GM18505 (cell line): Measurements from ENCODE around the gene RSF1.

Source experiments
- ATAC-seq: cut with Tn5 transposase; IDR thresholded peaks from one replicate; pipeline ENCODE4 v1.9.1; 2021; ENCODE audit not compliant: unreplicated experiment
- POLR2A ChIP-seq: IDR thresholded peaks from 4 replicates; pipeline ENCODE4 v1.6.1; 2011; ENCODE audit warnings: borderline replicate concordance; ENCODE audit not compliant: insufficient read depth, insufficient read length; ENCODE audit errors: extremely low read depth

The RSF1 gene

DNA sequence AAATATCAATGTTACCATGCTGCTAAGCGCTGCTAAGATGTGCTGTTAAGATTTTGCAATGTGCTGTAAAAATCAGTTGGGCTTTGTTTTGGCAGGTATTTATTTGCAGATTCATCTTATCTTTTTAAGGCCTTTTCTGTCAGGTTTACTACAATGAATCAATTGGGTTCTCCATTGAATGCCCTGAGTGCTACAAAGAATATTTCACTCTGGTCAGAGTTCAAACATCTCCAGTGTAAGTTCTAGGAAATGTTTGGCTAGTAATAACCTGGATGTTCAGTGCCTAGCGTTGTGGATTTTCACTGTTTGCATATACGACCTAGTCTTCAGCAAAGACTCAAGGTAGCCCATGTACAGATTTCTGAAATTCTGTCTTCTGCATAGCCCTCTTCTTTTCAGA is 36.0 kb downstream of the RSF1 start:
- TF ChIP-seq POLR2A, result no peak
- ATAC-seq, result no peak

DNA sequence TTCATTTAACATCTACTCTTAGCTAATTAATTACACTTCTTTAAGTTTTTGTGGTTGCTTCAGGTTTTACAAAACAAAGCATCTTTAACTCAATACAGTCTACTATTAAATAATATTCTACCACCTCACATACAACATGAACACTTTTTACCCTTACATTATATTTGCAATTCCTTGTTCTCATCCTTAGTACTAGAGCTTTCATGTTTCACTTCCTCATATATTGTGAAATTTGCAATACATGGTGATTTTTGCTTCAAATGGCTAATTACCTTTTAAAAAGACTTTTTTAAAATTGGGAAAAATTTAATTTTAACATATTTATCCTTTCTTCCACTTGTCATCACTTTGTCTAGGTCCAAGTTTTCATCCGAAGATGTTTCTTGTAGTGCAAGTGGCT is 37.5 kb downstream of the RSF1 start:
- no peak for TF ChIP-seq POLR2A
- no peak for ATAC-seq

DNA sequence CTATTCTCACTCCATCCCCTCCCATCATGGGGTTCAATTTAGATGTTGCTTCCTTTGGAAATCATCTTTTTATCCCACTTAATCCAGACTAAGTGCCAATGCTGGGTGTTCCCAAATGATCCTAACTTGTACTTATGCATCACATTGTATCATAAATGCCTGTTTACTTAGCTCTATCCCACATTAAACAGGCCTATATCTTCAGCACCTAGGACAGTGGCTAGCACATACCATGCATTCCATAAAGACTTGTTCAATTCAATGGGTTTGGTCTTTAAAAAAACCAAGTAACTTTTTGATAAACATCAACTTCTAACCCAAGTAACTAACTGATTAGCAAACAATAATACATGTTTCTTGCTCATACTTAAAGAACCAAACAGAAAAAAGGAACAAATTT is 40.6 kb downstream of the RSF1 start:
- no peak for ATAC-seq
- TF ChIP-seq POLR2A, result no peak

DNA sequence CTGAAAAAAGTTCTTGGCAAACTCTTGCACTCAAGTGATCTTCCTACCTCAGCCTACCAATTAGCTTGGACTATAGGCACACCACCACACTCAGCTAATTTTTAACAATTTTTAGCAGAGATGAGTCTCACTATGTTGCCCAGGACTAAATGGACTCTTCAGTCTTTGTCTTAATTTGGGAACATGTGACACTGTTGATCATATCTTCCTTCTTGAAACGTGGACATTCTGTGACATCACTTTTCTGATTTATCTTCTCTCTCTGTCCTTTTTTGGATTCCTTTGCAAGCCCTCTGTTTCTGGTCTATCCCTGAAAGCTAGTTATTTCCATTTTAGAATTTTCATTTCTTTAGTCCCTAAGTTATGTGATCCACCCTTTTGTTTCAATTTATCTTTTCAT is 42.0 kb downstream of the RSF1 start:
- no peak for ATAC-seq
- TF ChIP-seq POLR2A, result no peak

DNA sequence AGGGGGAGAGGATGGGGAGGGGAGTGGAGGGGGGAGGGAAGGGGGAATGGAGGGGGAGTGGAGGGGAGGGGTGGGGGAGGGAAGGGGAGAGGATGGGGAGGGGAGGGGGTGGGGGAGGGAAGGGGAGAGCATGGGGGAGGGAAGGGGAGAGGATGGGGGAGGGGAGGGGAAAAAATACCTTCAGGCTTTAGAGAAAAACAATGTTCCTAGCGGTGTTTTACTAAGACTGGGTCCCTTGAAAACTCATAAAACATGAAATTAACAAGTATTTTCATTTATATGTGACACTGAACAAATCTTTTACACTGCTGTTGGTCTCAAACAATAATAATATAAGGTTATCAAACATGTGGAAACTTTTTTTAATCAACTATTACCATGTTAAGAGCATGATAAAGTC is 42.4 kb downstream of the RSF1 start:
- no peak for ATAC-seq
- TF ChIP-seq POLR2A, result no peak

DNA sequence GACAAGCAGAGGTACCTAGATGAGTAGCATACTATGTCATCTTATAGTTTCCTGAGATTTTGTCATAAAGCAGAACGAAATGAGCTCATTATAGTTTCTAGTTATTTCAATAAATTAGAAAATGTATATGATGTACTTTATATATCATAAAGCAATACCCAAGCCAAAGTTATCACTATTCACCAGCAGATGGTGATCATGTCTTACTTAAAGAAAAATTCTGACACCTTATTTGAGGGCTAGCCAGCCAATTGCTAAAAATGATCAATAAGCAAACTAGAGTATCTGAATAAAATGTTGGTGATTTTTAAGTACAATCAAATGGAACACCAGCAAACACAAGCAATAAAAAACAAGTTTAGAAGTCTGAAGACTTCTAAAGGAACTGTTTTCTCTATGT is 44.1 kb downstream of the RSF1 start:
- no peak for ATAC-seq
- TF ChIP-seq POLR2A, result no peak

DNA sequence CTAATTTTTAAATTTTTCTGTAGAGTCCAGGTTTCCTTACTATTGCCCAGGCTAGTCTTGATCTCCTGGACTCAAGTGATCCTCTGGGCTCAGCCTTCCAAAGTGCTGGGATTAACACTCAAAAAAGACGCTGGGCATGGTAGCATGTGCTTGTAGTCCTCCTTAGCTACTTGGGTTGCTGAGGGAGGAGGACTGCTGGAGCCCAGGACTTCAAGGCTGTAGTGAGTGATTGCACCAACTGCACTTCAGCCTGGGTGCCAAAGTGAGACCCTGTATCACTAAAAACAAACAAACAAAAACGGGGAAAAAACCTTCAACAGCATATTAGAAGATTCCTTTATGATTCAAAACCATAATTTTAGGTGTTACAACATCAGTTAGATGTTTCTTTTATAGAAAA is 44.6 kb downstream of the RSF1 start:
- no peak for TF ChIP-seq POLR2A
- no peak for ATAC-seq

DNA sequence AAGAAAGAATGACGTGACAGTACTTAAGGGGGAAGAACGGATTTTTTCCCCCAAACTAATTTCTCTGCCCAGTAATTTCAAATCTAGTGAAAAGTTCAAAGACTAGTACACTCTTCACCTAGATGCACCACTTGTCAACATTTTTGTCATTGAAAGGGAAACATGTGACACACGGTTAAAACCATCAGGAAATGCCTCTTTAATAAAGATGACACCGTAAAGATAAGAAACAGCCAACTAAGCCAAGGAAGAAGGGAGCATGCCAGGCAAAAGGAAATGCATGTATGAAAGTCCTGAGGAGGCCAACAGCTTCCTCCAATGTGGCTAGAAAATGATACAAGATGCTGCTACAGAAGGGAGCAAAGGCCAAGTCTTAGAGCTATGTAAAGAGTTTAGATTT is 49.4 kb downstream of the RSF1 start:
- no peak for TF ChIP-seq POLR2A
- no peak for ATAC-seq

DNA sequence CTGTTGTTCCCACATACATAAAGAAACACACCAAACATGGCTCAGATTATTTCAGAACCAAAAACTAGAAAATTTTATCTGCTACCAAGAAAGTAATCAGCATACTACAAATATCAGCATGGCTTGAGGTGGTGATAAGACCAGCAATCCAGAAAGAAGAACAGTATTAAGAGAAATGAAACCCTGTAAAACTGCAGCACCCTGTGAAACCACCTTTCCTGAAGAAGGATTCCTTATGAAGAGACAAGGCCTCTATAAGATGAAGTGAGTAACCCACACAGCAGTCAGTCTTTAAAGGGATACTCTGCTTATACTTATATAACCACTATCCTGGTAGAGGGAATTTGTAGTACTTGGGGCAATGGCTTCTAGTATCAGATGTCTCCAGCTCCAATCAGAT is 49.9 kb downstream of the RSF1 start:
- no peak for TF ChIP-seq POLR2A
- no peak for ATAC-seq

DNA sequence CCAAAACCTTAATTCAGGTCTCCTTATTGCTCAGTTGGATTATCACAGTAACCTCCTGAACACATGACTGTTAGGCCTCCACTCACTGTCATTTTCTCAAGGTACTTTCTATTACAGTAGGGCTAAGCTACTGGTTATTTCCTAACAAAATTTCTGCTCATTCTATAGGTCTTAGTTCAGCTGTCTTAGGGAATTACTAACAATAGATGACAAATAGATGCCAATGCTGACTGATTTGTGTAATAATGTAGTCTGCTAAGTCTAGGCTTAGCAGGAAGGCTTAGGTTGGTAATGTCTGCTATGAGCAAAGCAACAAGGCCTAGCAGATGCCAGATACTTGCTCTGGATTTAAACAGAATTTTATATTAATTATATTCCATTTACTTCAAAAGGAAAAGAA is 58.1 kb downstream of the RSF1 start:
- no peak for ATAC-seq
- TF ChIP-seq POLR2A, result no peak

DNA sequence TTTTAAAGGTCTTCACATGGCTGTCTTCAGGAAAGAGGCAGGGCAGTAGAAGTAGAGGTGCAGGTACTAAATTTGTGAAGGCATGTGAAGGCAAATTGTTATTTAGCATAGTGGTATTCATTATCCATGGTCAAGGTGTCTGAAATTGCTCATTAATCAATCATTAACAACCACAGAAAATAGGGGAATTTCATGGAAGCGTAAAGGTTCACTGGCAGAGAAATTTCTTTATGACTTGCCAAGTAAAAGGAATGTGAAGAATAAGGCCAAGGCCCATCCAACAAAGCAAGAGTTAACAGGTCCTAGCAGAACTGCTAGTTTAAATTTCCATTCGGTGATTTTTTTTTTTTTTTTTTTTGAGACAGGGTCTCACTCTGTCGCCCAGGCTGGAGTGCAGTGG is 59.0 kb downstream of the RSF1 start:
- ATAC-seq, result no peak

DNA sequence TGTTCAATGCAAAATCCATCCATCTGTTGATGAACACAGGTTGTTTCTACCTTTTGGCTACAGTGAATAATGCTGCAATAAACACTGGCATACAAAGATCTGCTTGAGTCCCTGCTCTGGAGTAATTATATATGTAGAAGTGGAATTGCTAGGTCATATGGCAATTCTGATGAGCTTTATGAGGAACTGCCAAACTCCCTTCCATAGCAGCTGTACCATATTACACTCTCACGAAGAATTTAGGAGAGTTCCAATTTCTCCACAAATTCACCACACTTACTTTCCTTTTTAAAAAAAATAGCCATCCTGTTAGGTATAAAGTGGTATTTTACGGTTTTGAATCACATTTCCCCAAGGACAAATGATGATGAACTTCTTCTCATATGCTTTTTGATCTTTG is 62.2 kb downstream of the RSF1 start:
- no peak for TF ChIP-seq POLR2A
- ATAC-seq, result no peak

More for the DNA sequence above, 59.0 kb downstream of the RSF1 start:
- no peak for TF ChIP-seq POLR2A

DNA sequence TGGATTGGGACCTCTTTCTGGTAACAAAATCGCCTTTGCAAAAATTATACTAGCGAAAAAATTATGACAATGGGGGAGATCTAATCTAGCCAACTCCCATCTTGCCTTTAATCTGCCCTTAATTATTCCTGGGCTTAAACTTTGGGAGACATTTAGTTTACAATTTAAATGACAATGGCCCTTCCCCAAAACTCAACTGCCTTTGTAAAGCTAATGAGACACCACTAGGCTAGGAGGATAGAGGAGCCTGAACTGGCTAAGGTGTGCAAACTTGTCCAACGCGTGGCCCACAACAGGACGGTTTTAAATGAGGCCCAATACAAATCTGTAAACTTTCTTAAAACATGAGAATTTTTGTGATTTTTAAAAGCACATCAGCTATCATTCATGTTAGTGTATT is 67.3 kb downstream of the RSF1 start:
- no peak for ATAC-seq
- TF ChIP-seq POLR2A, result no peak

DNA sequence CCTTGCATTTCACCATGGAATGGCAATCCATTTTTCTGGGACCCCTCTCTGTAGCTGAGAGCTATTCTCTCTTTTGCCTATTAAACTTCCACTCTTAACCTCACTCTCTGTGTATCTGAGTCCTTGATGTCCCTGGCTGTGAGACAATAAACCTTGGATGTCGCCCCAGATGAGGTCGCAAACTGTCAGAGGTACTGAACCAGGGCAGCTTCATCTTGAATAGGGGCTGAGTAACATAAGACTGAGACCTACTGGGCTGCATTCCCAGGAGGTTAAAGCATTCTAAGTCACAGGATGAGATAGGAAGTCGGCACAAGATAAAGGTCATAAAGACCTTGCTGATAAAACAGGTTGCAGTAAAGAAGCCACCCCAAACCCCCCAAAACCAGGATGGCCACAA is 68.0 kb downstream of the RSF1 start:
- no peak for TF ChIP-seq POLR2A
- no peak for ATAC-seq

DNA sequence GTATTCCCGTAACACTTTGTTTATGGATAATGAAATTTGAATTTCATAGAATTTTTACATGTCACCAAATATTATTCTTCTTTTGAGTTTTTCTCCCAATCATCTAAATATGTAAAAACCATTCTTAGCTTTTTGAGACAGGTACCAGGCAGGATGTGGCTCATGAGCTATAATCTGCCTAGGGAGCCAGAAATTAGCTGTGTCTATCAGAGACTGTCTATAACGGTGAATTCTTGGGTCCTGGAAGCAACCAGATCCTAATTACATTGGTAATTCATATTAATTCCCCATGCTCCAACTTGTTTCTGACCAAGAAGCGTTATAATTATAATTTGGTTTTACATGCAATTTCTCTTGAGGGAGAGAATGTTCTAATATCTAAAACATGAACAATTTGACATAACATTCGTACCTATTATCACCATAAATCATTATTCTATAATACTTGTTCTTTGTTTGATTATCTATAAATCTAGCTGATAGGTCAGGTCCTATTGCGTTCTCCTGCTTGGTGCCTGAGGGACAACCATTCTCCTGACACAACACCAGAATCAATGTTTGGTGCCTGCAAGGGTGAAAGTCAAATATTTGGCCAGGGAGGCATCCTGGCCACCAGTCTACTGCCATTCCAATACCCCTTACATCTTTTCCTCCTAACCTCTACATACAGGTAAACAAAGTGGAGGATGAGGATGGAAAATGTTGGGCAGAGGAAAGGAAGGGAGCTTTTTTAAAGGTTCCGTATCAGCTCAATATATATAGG is 69.9 kb downstream of the RSF1 start:
- no peak for ATAC-seq
- TF ChIP-seq POLR2A, result no peak

DNA sequence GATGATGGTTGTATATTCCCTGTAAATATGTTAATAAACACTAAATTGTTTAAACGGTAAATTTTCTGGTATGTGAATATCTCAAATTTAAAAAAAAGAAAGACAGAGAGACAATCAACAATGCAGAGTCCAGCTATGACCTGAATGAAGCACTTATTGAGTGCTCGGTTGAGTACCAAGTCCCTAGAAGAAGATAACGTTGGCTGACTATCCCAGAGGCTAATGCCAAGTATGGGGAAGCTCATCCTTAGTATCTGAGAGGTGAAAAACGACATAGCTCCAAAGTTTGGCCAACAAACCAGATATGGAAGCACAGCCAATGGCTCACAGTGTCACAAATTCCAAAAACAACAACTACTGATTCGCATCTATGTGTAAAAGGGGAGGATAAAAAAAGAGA is 71.3 kb downstream of the RSF1 start:
- TF ChIP-seq POLR2A, result no peak
- ATAC-seq, result no peak

DNA sequence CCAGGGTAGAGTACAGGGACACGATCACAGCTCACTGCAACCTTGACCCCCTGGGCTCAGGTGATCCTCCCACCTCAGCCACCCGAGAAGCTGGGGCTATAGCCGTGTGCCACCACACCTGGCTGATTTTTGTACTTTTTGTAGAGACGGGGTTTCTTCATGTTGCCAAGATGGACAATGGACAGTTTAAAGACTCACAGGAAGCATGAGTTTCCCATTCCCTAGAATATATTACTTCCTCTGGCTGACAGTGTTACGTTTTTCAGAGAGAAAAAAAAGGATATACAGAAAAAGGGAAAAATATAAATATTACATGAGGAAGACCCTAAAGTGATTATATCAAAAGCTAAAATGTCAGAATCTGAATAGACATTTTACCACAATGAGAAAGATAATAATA is 72.3 kb downstream of the RSF1 start:
- no peak for TF ChIP-seq POLR2A
- no peak for ATAC-seq
